ENCODE measurements around the gene AOPEP.

Gene AOPEP

DNA sequence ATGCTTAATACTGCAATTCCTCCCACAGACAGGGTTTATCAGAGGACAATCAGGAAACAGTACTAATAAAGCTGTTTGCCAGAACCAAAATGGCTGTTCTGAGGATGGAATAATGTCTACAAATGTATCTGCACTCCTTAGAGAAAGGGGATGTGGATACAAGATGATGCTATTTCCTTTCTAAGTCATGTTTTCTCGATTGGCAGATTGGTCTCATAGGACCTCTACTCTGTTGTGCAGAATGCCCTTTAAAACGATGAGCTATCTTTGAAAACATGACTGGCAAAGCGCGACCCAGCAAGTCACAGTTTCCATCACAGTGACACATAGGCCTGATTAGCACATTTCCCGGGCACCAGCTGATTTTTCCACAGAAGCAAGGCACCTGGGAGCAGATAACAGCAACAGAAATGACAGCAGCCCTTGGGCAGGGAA is 54.0 kb downstream of the AOPEP start:
- Histone ChIP-seq H3K9ac (ENCODE audit: low read depth, low read length) (no peak overlapping the region), H3K36me3 (ENCODE audit: control insufficient read depth, insufficient read depth, low read length) (no peaks in the 10 kb centered on the region), H3K27me3 (ENCODE audit: control insufficient read depth, insufficient read depth, low read length) (no peaks in the 10 kb centered on the region), H3K4me1 (ENCODE audit: control insufficient read depth, insufficient read depth, low read length) (no peaks in the 10 kb centered on the region), H3K4me3 (ENCODE audit: low read depth, low read length) (no peak overlapping the region), H3K27ac (ENCODE audit: low read depth, low read length) (no peak overlapping the region), H3K9me3 (ENCODE audit: control insufficient read depth, insufficient read depth, low read length) (no peaks in the 10 kb centered on the region)

- Histone ChIP-seq H3K4me1 (ENCODE audit: control insufficient read depth, insufficient read depth, low read length) (no peaks in the 10 kb centered on the region), H3K36me3 (ENCODE audit: control insufficient read depth, insufficient read depth, low read length) (no peaks in the 10 kb centered on the region), H3K27me3 (ENCODE audit: control insufficient read depth, insufficient read depth, low read length) (no peaks in the 10 kb centered on the region), H3K9ac (ENCODE audit: low read depth, low read length) (no peak overlapping the region), H3K9me3 (ENCODE audit: control insufficient read depth, insufficient read depth, low read length) (no peaks in the 10 kb centered on the region), H3K4me3 (ENCODE audit: low read depth, low read length) (no peak overlapping the region), H3K27ac (ENCODE audit: low read depth, low read length) (no peak overlapping the region)
Observed at GRCh38 chr9:94782355-94783101, 56.0 kb downstream of the AOPEP start.

- H3K27ac ChIP-seq (ENCODE audit: low read depth, low read length) = no peak overlapping the region
- H3K4me3 ChIP-seq (ENCODE audit: low read depth, low read length) = no peak overlapping the region
- H3K27me3 ChIP-seq (ENCODE audit: control insufficient read depth, insufficient read depth, low read length) = no peaks in the 10 kb centered on the region
- H3K9me3 ChIP-seq (ENCODE audit: control insufficient read depth, insufficient read depth, low read length) = no peaks in the 10 kb centered on the region
- H3K9ac ChIP-seq (ENCODE audit: low read depth, low read length) = no peak overlapping the region
- no peaks in the 10 kb centered on the region for H3K36me3 ChIP-seq (ENCODE audit: control insufficient read depth, insufficient read depth, low read length)
- no peaks in the 10 kb centered on the region for H3K4me1 ChIP-seq (ENCODE audit: control insufficient read depth, insufficient read depth, low read length)
Observed at GRCh38 chr9:94783102-94783682, 56.7 kb downstream of the AOPEP start.

DNA sequence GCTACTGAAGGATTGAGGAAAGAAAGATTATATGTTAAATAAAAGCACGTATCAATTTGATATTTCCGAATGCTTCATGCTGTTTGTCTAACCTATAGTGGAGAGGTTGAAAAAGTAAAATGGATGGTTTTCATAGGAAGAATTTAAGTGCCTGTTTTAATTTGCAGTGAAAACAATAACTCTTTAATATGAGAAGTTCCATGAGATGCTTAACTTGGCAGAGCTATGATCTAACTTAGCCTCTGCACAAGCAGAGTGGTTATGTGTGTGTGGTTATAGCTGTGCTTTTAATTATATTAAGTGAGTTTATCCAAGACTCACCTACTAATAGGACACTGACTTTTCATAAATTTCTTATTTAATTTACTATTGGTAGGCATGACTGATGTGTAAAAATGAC is 57.4 kb downstream of the AOPEP start:
- H3K27me3 ChIP-seq (ENCODE audit: control insufficient read depth, insufficient read depth, low read length) = no peaks in the 10 kb centered on the region
- no peaks in the 10 kb centered on the region for H3K4me1 ChIP-seq (ENCODE audit: control insufficient read depth, insufficient read depth, low read length)
- no peaks in the 10 kb centered on the region for H3K36me3 ChIP-seq (ENCODE audit: control insufficient read depth, insufficient read depth, low read length)
- H3K4me3 ChIP-seq (ENCODE audit: low read depth, low read length) = no peak overlapping the region
- no peaks in the 10 kb centered on the region for H3K9me3 ChIP-seq (ENCODE audit: control insufficient read depth, insufficient read depth, low read length)
- H3K27ac ChIP-seq (ENCODE audit: low read depth, low read length) = no peak overlapping the region
- no peak overlapping the region for H3K9ac ChIP-seq (ENCODE audit: low read depth, low read length)

DNA sequence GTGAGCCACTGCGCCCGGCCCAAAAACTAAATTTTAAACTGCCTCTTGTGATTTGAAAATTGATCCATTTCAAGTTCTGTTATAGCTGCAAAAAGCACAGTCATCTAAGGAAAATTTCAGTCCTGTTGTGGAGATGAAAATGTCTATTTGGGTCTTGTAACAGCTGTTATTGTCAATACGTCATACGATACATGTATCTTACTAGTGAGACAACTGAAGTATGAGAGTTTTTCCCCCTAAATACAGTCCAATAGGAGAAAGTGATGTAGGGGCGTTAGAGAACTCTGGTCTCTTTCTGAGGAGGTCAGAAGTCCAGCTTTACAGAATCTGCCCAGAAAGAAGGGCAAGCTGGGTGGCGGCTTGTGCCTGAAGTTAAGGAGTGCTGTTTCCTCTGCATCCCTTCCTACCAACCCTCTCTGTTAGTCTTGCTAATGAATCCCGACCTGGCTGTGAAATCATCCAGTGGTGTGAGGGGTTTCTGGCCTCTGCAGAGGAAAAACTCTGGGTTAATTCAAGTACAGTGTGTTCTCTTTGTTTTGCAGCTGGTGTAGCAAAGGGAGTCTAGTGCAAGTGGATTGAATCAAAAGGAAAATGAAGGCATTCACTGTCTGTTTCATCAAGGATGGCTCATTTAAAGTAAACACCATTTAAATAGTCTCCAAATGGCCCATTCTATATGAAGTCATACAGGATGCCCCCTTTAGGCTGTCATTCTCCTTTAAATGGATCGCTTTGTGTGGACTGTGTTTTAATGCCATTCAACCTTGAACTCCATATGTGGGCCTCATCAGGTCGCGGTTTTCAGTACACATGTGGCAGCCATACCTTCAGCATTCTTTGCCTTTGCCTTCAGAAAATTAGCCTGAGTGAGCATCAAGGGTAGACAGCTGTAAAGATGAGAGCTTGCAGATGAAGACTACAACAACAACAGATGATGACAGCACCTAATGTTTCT is 59.0 kb downstream of the AOPEP start:
- no peaks in the 10 kb centered on the region for H3K4me1 ChIP-seq (ENCODE audit: control insufficient read depth, insufficient read depth, low read length)
- no peak overlapping the region for H3K27ac ChIP-seq (ENCODE audit: low read depth, low read length)
- no peaks in the 10 kb centered on the region for H3K36me3 ChIP-seq (ENCODE audit: control insufficient read depth, insufficient read depth, low read length)
- no peaks in the 10 kb centered on the region for H3K27me3 ChIP-seq (ENCODE audit: control insufficient read depth, insufficient read depth, low read length)
- no peaks in the 10 kb centered on the region for H3K9me3 ChIP-seq (ENCODE audit: control insufficient read depth, insufficient read depth, low read length)
- no peak overlapping the region for H3K9ac ChIP-seq (ENCODE audit: low read depth, low read length)
- no peak overlapping the region for H3K4me3 ChIP-seq (ENCODE audit: low read depth, low read length)

DNA sequence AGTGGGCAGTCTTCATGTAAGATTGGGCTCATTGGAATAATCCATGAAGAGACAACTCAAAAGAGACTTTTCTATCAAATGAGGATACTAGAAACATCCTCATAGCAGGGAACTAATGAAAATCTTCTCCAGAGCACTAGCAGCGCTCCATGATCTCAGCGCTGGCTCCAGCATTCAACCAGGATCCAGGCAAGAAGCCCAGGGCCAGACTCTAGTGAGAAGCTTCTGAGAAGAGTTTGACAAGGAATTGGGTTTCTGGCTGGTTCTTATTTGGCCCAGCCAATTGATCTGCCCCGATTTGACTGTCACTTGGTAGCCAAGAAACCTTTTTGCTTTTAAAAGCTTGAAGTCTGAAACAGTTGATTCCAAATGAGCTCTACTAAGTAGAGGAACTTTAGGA is 60.1 kb downstream of the AOPEP start:
- H3K27ac ChIP-seq (ENCODE audit: low read depth, low read length) = no peak overlapping the region

GRCh38 chr9:94787266-94787665 is 60.8 kb downstream of the AOPEP start:
- no peak overlapping the region for H3K27ac ChIP-seq (ENCODE audit: low read depth, low read length)
- no peak overlapping the region for H3K4me3 ChIP-seq (ENCODE audit: low read depth, low read length)
- H3K4me1 ChIP-seq (ENCODE audit: control insufficient read depth, insufficient read depth, low read length) = no peaks in the 10 kb centered on the region
- no peaks in the 10 kb centered on the region for H3K36me3 ChIP-seq (ENCODE audit: control insufficient read depth, insufficient read depth, low read length)
- H3K9ac ChIP-seq (ENCODE audit: low read depth, low read length) = no peak overlapping the region
- no peaks in the 10 kb centered on the region for H3K27me3 ChIP-seq (ENCODE audit: control insufficient read depth, insufficient read depth, low read length)
- no peaks in the 10 kb centered on the region for H3K9me3 ChIP-seq (ENCODE audit: control insufficient read depth, insufficient read depth, low read length)

More for the DNA sequence above, 60.1 kb downstream of the AOPEP start:
- no peak overlapping the region for H3K9ac ChIP-seq (ENCODE audit: low read depth, low read length)
- no peaks in the 10 kb centered on the region for H3K4me1 ChIP-seq (ENCODE audit: control insufficient read depth, insufficient read depth, low read length)
- H3K4me3 ChIP-seq (ENCODE audit: low read depth, low read length) = no peak overlapping the region
- H3K27me3 ChIP-seq (ENCODE audit: control insufficient read depth, insufficient read depth, low read length) = no peaks in the 10 kb centered on the region
- no peaks in the 10 kb centered on the region for H3K9me3 ChIP-seq (ENCODE audit: control insufficient read depth, insufficient read depth, low read length)
- no peaks in the 10 kb centered on the region for H3K36me3 ChIP-seq (ENCODE audit: control insufficient read depth, insufficient read depth, low read length)

DNA sequence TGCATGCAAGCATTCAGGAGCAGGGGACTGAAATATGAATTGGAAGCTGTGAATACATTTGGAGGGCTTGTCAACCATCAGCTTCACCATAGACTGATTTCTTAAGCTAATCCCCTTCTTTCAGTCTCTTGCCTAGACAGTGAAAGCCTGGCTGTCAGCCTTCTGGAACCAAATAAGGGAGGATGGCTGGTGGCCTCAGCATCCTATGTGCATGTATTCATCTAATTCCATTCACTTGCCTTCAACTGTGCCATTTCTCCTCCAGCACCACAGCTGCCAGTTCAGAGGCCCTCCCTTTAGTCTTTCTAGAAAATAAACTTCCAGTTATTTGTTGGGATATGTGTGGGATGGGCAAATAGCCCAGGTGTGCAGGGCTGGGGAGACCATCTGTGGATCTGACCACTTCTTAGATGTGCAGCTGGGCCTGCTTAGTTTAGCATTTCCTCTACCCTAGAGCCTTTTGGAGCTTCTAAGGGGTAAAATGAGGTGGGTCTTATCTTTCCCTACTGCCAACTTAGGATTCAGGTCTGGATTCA is 62.1 kb downstream of the AOPEP start:
- H3K27me3 ChIP-seq (ENCODE audit: control insufficient read depth, insufficient read depth, low read length) = no peaks in the 10 kb centered on the region
- H3K9me3 ChIP-seq (ENCODE audit: control insufficient read depth, insufficient read depth, low read length) = no peaks in the 10 kb centered on the region
- H3K27ac ChIP-seq (ENCODE audit: low read depth, low read length) = no peak overlapping the region
- no peak overlapping the region for H3K4me3 ChIP-seq (ENCODE audit: low read depth, low read length)
- H3K4me1 ChIP-seq (ENCODE audit: control insufficient read depth, insufficient read depth, low read length) = no peaks in the 10 kb centered on the region
- H3K9ac ChIP-seq (ENCODE audit: low read depth, low read length) = no peak overlapping the region
- peaks cover 4% of the 10 kb centered on the region for H3K36me3 ChIP-seq (ENCODE audit: control insufficient read depth, insufficient read depth, low read length)

- H3K27me3 ChIP-seq (ENCODE audit: control insufficient read depth, insufficient read depth, low read length) = no peaks in the 10 kb centered on the region
- H3K4me3 ChIP-seq (ENCODE audit: low read depth, low read length) = no peak overlapping the region
- H3K36me3 ChIP-seq (ENCODE audit: control insufficient read depth, insufficient read depth, low read length) = peaks cover 10% of the 10 kb centered on the region
- H3K9me3 ChIP-seq (ENCODE audit: control insufficient read depth, insufficient read depth, low read length) = no peaks in the 10 kb centered on the region
- H3K9ac ChIP-seq (ENCODE audit: low read depth, low read length) = no peak overlapping the region
- no peaks in the 10 kb centered on the region for H3K4me1 ChIP-seq (ENCODE audit: control insufficient read depth, insufficient read depth, low read length)
- H3K27ac ChIP-seq (ENCODE audit: low read depth, low read length) = no peak overlapping the region
Observed at GRCh38 chr9:94791435-94791834, 64.9 kb downstream of the AOPEP start.

- Histone ChIP-seq H3K4me3 (ENCODE audit: low read depth, low read length) (no peak overlapping the region), H3K4me1 (ENCODE audit: control insufficient read depth, insufficient read depth, low read length) (no peaks in the 10 kb centered on the region), H3K9me3 (ENCODE audit: control insufficient read depth, insufficient read depth, low read length) (no peaks in the 10 kb centered on the region), H3K27ac (ENCODE audit: low read depth, low read length) (no peak overlapping the region), H3K36me3 (ENCODE audit: control insufficient read depth, insufficient read depth, low read length) (peaks cover 10% of the 10 kb centered on the region), H3K27me3 (ENCODE audit: control insufficient read depth, insufficient read depth, low read length) (no peaks in the 10 kb centered on the region), H3K9ac (ENCODE audit: low read depth, low read length) (no peak overlapping the region)
Observed at GRCh38 chr9:94792511-94792910, 66.0 kb downstream of the AOPEP start.
